Heart right ventricle (tissue), 16 donors: ENCODE results near the gene SLIT3. TPM values are rescaled to one million over a fixed set of nuclear protein-coding genes. Genes with fewer than 3 reads are reported as not detected.

ENCODE experiments used
- ATAC-seq, 8 donors: fragments of 200-7000 bp; cut with Tn5 transposase; one replicate each; pipeline ENCODE4 v1.9.1; 2020; ENCODE audit warnings: mild to moderate bottlenecking in 8 of 8, moderate library complexity in 8 of 8, moderate number of reproducible peaks in 1 of 8
- DNase-seq, 2 donors: peaks; one replicate each; pipeline ENCODE4 v3.0.0-alpha.2; 2020
- H3K27ac ChIP-seq, 10 donors: fragments of 200-600 bp; sonication (generic) in 2 of 10; one replicate each; pipeline versions ENCODE4 v1.5.0 to v1.8.0; 2020 to 2022; ENCODE audit warnings: mild to moderate bottlenecking in 3 of 10
- H3K27me3 ChIP-seq, 7 donors: fragments of 200-600 bp; one replicate each; pipeline ENCODE4 v1.8.0; 2021 to 2022; ENCODE audit warnings: mild to moderate bottlenecking in 2 of 7
- H3K36me3 ChIP-seq, 9 donors: fragments of 200-600 bp; sonication (generic) in 1 of 9; one replicate each; pipeline versions ENCODE4 v1.5.0 to v1.8.0; 2020 to 2022; ENCODE audit warnings: mild to moderate bottlenecking in 2 of 9
- H3K4me1 ChIP-seq, 9 donors: fragments of 200-600 bp; sonication (generic) in 1 of 9; one replicate each; pipeline versions ENCODE4 v1.5.0 to v1.8.0; 2020 to 2022; ENCODE audit warnings: mild to moderate bottlenecking in 4 of 9
- H3K4me3 ChIP-seq, 10 donors: fragments of 200-600 bp; sonication (generic) in 2 of 10; one replicate each; pipeline versions ENCODE4 v1.5.0 to v1.8.0; 2020 to 2022; ENCODE audit warnings: mild to moderate bottlenecking in 7 of 10, moderate library complexity in 2 of 10
- H3K9me3 ChIP-seq, 11 donors: fragments of 200-600 bp in 10 of 11; sonication (generic) in 2 of 11; one replicate each; pipeline versions ENCODE4 v1.5.0 to v1.8.0; 2013 to 2022; ENCODE audit warnings: mild to moderate bottlenecking in 2 of 11, control low read depth in 1 of 11, moderate library complexity in 1 of 11
- WGBS, 2 donors: extraction: QIAGEN DNeasy Blood & Tissue Kit; methylation state at CpG; one replicate each; pipeline ENCODE4 v1.1.7; 2013; ENCODE audit warnings: inconsistent platforms in 1 of 2; 5-methylcytosine and 5-hydroxymethylcytosine counted together
- intact Hi-C, 10 donors: fragments of 100-400 bp; cut with DNase I; formaldehyde crosslinking; loops; one replicate each; pipeline versions ENCODE4 v1.11.1 to v1.14.2; 2022
- polyA plus RNA-seq, 2 donors: library from polyadenylated mRNA; stranded (reverse); fragments of 200-250 nt; gene quantifications; one replicate each; pipeline ENCODE4 v1.2.3, GENCODE V29; 2013
- total RNA-seq, 10 donors: library from RNA; stranded (reverse); fragmentation: NEBNext Ultra II Directional in 3 of 10; extraction: Animal tissue kit (Norgen Biotek cat#: 25700) in 3 of 10; gene quantifications; one replicate each; pipeline versions ENCODE4 v1.2.1 to v1.2.4, GENCODE V29; 2021 to 2023
- TF ChIP-seq, protein P1 (sequence below), 9 donors: fragments of 200-600 bp; sonication (generic) in 2 of 9; IDR thresholded peaks; one replicate each; pipeline versions ENCODE4 v1.5.0 to v1.8.0; 2021 to 2022; ENCODE audit warnings: antibody characterized with exemption in 9 of 9, mild to moderate bottlenecking in 5 of 9, moderate library complexity in 1 of 9
- donor health status: Arrhythmogenic right ventricular cardiomyopathy.
- donor health status: ischemic (EF 13 %, LVEDD 7.1; RV severe dilation, severe dysfunction).
- donor health status: healthy with polysubstance abuse.
- donor health status: DM: no; HTN: yes; CAD: no.
- donor health status: DM: no; HTN: no; CAD: no.
- donor health status: ischemic (EF 25% LVEDD 6.9; RV normal size, moderate dysfunction).
- donor health status: ischemic (EF 25% LVEDD 5.7; RV mildly dilated, moderate dysfunction).
- donor health status: healthy.
- donor health status: DM: yes; HTN: yes; CAD: no.
- donor health status: Ischemic cardiomyopathy.
- donor health status: ischemic (EF 35%, LVEDD 5.7; RV mildly dilated, moderate dysfunction).
- donor health status: nonischemic (EF 11% LVEDD 7.7; RV severe dilation, severe dysfunction).
- donor health status: DM: yes; HTN: yes; CAD: no.
- donor health status: PGD.
- donor health status: ischemic (EF 29% LVEDD 5.4; RV normal size, mild dysfunction).
- donor health status: nonischemic (EF 23%, LVEDD 6.1; RV moderate dilation, normal function).

SLIT3 gene
- total and polyA plus RNA-seq, 12 donors = 2.0 to 29.2 (median 12.1) TPM

DNA sequence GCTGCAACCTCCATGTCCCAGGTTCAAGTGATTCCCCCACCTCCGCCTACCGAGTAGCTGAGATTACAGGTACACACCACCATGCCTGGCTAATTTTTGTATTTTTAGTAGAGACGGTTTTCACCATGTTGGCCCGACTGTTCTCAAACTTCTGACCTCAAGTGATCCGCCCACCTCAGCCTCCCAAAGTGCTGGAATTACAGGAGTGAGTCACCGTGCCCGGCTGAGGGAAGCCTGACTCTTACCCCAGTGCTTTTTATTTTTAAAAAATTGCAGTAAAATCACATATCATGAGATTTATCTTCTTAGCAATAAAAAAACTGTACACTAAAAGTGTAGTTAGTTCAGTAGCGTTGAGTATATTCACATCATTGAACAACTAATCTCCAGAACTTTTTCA is 105.3 kb downstream of the SLIT3 start:
- peaks cover 0 to 5% (median 0%) of the 10 kb centered on the region in 7 donors for H3K27me3 ChIP-seq
- no peaks in the 10 kb centered on the region for H3K36me3 ChIP-seq
- H3K4me1 ChIP-seq = peaks cover 0 to 10% (median 4%) of the 10 kb centered on the region in 9 donors
- intact Hi-C loops = loop anchor here in 8 of 10 donors (5.0 to 10.0 kb wide), 3 partner anchors 78 to 491 kb away; no protein-coding TSS in a partner anchor
- H3K27ac ChIP-seq = no peak overlapping the region
- TF ChIP-seq, protein P1, sequence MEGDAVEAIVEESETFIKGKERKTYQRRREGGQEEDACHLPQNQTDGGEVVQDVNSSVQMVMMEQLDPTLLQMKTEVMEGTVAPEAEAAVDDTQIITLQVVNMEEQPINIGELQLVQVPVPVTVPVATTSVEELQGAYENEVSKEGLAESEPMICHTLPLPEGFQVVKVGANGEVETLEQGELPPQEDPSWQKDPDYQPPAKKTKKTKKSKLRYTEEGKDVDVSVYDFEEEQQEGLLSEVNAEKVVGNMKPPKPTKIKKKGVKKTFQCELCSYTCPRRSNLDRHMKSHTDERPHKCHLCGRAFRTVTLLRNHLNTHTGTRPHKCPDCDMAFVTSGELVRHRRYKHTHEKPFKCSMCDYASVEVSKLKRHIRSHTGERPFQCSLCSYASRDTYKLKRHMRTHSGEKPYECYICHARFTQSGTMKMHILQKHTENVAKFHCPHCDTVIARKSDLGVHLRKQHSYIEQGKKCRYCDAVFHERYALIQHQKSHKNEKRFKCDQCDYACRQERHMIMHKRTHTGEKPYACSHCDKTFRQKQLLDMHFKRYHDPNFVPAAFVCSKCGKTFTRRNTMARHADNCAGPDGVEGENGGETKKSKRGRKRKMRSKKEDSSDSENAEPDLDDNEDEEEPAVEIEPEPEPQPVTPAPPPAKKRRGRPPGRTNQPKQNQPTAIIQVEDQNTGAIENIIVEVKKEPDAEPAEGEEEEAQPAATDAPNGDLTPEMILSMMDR (IDR thresholded peaks at IDR 0.05) = no peak
- H3K4me3 ChIP-seq = no peak overlapping the region
- no peak for DNase-seq
- no peak for ATAC-seq
- H3K9me3 ChIP-seq = no peaks in the 10 kb centered on the region
- WGBS, 2 donors = 87 to 94% methylated on average over 8 of the region's 8 CpGs

DNA sequence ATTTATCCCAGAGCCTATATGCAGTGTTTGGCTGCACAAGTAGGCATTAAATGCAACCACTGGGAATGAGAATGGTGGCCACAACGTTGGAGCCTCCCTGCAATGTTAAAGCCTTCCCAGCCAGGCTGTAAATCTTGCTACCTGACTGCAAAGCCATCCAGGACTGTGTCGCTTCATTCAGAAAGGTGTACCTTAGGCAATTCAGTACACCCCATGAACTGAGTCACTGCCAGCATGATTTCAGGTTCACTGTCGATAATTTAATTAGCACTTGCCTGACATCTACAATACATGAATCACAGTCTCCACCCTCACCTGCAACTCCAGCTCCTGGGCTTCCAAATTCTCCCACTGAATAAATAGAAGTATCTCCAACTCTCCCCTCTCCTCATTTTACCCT is 108.4 kb downstream of the SLIT3 start:
- WGBS, 2 donors = 69 to 80% methylated on average over 3 of the region's 3 CpGs
- Histone ChIP-seq H3K9me3 (no peaks in the 10 kb centered on the region), H3K4me3 (no peak overlapping the region), H3K4me1 (peaks cover 0 to 10% (median 4%) of the 10 kb centered on the region in 9 donors), H3K27ac (no peak overlapping the region), H3K27me3 (peaks cover 0 to 5% (median 0%) of the 10 kb centered on the region in 7 donors), H3K36me3 (no peaks in the 10 kb centered on the region)
- intact Hi-C loops = loop anchor here in 1 of 10 donors (10.0 kb wide), 1 partner anchor 488 kb away; no protein-coding TSS in a partner anchor
- TF ChIP-seq, protein P1 (IDR thresholded peaks at IDR 0.05) = no peak
- no peak for ATAC-seq
- DNase-seq = no peak

DNA sequence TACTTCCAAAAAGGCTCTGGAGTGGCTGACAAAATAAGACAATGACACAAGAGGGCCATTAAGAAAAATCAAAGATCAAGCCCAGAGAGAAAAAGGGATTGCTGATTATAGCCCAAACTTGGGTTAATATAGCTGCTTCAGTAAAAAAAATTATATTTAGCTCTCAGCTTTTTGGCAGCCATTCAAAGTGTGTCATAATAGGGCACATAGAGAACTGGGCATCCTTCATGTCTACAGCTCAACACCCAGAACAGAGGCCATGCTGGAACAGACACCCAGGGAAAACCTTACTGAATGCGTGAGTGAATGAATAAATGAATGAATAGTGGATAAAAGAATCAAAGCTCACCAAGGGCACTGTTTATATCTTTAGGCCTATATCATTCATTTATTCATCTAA is 110.1 kb downstream of the SLIT3 start:
- DNase-seq (no peak), ATAC-seq (peak in 3 of 8 donors; percentile 55 to 67 (median 56))
- 72 to 80% methylated on average over 1 of the region's 1 CpG for WGBS, 2 donors
- intact Hi-C loops = loop anchor here in 1 of 10 donors (10.0 kb wide), 1 partner anchor 486 kb away; no protein-coding TSS in a partner anchor
- no peak overlapping the region for H3K27ac ChIP-seq
- no peaks in the 10 kb centered on the region for H3K9me3 ChIP-seq
- peaks cover 0 to 5% (median 0%) of the 10 kb centered on the region in 7 donors for H3K27me3 ChIP-seq
- peaks cover 0 to 8% (median 0%) of the 10 kb centered on the region in 9 donors for H3K4me1 ChIP-seq
- TF ChIP-seq, protein P1 (IDR thresholded peaks at IDR 0.05) = no peak
- no peaks in the 10 kb centered on the region for H3K36me3 ChIP-seq
- H3K4me3 ChIP-seq = no peak overlapping the region

DNA sequence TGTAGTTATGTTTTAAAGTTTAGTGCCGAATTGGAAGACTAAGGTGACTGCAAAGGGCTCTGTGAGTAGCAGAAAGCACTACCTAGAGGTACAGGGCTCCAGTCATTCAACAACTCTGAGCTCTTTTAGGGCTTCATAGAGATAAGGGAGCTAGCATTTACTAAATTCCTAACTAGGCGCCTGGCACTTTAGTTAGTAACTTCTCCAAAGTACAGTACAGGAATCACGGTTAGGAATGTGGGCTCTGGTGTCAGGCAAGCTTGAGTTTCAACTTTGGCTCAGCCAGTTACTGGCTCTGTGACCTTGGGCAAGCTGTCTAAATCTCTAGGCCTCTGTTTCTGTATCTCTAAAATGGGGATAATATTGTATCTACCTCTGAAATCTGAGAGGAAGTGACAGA is 115.3 kb downstream of the SLIT3 start:
- H3K4me1 ChIP-seq = peaks cover 0 to 3% (median 0%) of the 10 kb centered on the region in 9 donors
- 49 to 61% methylated on average over 3 of the region's 3 CpGs for WGBS, 2 donors
- H3K27me3 ChIP-seq = no peaks in the 10 kb centered on the region
- intact Hi-C loops = no loop called here
- no peak overlapping the region for H3K27ac ChIP-seq
- TF ChIP-seq, protein P1 (IDR thresholded peaks at IDR 0.05) = no peak
- ATAC-seq = peak in 4 of 8 donors; percentile 28 to 64 (median 44)
- H3K4me3 ChIP-seq = no peak overlapping the region
- no peaks in the 10 kb centered on the region for H3K36me3 ChIP-seq
- no peaks in the 10 kb centered on the region for H3K9me3 ChIP-seq
- no peak for DNase-seq
